Brain microvascular endothelial cell (primary cell): ENCODE data around the gene PTPRT.

Experiments used
- DNase-seq: peaks from one replicate; pipeline ENCODE4 v3.0.0-alpha.2; 2020
- H3K27ac ChIP-seq: fragments of 250-450 bp; sonication (Bioruptor Pico); 2 replicates; pipeline ENCODE4 v1.5.1; 2020; ENCODE audit warnings: mild to moderate bottlenecking, moderate library complexity
- H3K27me3 ChIP-seq: fragments of 250-450 bp; sonication (Bioruptor Pico); replicated peaks from 2 replicates; pipeline ENCODE4 v1.5.1; 2020; ENCODE audit warnings: mild to moderate bottlenecking
- H3K36me3 ChIP-seq: fragments of 250-450 bp; sonication (Bioruptor Pico); replicated peaks from 2 replicates; pipeline ENCODE4 v1.5.1; 2020; ENCODE audit warnings: mild to moderate bottlenecking
- H3K4me3 ChIP-seq: 2 replicates; pipeline ENCODE4 v1.5.1; 2011; ENCODE audit warnings: low read depth, mild to moderate bottlenecking, control low read depth, low read length, moderate library complexity
- CTCF ChIP-seq: IDR thresholded peaks from 2 replicates; pipeline ENCODE4 v1.5.1; 2011; ENCODE audit warnings: low read depth, mild to moderate bottlenecking, moderate library complexity, low read length, control low read depth, inconsistent platforms; ENCODE audit errors: missing control alignments
- in situ Hi-C: cut with HindIII; loops from 2 replicates; pipeline ENCODE4 v1.10.0; 2017; ENCODE audit warnings: low sequenced_read_pairs, low pct_ligation_motif_present

The PTPRT gene

GRCh38 chr20:43032459-43032858 is 157.2 kb downstream of the PTPRT start:
- in situ Hi-C loops = no loop called here
- Histone ChIP-seq H3K27me3 (no peaks in the 10 kb centered on the region), H3K27ac (no peak overlapping the region), H3K4me3 (no peak overlapping the region), H3K36me3 (no peaks in the 10 kb centered on the region)
- no peak for TF ChIP-seq CTCF
- DNase-seq = no peak

GRCh38 chr20:43029176-43029575 is 160.5 kb downstream of the PTPRT start:
- DNase-seq = no peak
- in situ Hi-C loops = no loop called here
- H3K4me3 ChIP-seq = no peak overlapping the region
- TF ChIP-seq CTCF = no peak
- no peak overlapping the region for H3K27ac ChIP-seq
- H3K36me3 ChIP-seq = no peaks in the 10 kb centered on the region
- no peaks in the 10 kb centered on the region for H3K27me3 ChIP-seq

GRCh38 chr20:43028470-43028869 is 161.2 kb downstream of the PTPRT start:
- no peaks in the 10 kb centered on the region for H3K36me3 ChIP-seq
- DNase-seq = no peak
- H3K4me3 ChIP-seq = no peak overlapping the region
- in situ Hi-C loops = no loop called here
- no peaks in the 10 kb centered on the region for H3K27me3 ChIP-seq
- H3K27ac ChIP-seq = no peak overlapping the region
- no peak for TF ChIP-seq CTCF

- TF ChIP-seq CTCF = no peak
- in situ Hi-C loops = no loop called here
- DNase-seq = no peak
- no peaks in the 10 kb centered on the region for H3K27me3 ChIP-seq
- H3K36me3 ChIP-seq = no peaks in the 10 kb centered on the region
- no peak overlapping the region for H3K4me3 ChIP-seq
- H3K27ac ChIP-seq = no peak overlapping the region
These were observed 165.9 kb downstream of the PTPRT start for GRCh38 chr20:43023836-43024235.

- Histone ChIP-seq H3K4me3 (no peak overlapping the region), H3K27me3 (no peaks in the 10 kb centered on the region), H3K27ac (no peak overlapping the region), H3K36me3 (no peaks in the 10 kb centered on the region)
- TF ChIP-seq CTCF = no peak
- in situ Hi-C loops = no loop called here
- DNase-seq = no peak
These were observed 167.1 kb downstream of the PTPRT start for GRCh38 chr20:43022568-43022967.

- H3K27me3 ChIP-seq = no peaks in the 10 kb centered on the region
- H3K4me3 ChIP-seq = no peak overlapping the region
- H3K27ac ChIP-seq = no peak overlapping the region
- H3K36me3 ChIP-seq = no peaks in the 10 kb centered on the region
- no peak for TF ChIP-seq CTCF
- DNase-seq = no peak
- in situ Hi-C loops = no loop called here
These were observed 167.6 kb downstream of the PTPRT start for GRCh38 chr20:43022081-43022480.
